ENCODE measurements around the gene CD47.

The CD47 gene

DNA sequence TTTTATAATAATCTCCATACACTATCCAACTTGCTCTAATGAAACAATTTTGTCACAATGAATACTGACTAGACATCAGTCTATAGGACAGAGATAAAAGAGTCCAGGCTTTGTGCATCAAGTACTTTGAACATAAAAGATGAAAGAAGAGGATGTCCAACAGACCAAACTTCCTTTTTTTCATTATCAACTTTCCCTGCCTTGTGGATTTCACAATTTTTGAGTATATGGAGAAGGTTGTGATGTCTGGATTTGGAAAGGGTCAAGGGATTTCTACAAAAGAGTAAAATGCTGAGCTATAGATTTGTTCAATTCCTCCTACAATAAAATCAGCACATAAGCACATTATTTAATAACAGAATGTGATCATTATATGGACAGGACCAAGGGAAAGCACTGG lies 25.7 kb downstream of the CD47 start:
- H3K4me3 ChIP-seq (ENCODE audit: low read length) = no peak overlapping the region
- TF ChIP-seq ZNF274 (IDR thresholded peaks at IDR 0.05; ENCODE audit: low read depth, low read length) = no peak

DNA sequence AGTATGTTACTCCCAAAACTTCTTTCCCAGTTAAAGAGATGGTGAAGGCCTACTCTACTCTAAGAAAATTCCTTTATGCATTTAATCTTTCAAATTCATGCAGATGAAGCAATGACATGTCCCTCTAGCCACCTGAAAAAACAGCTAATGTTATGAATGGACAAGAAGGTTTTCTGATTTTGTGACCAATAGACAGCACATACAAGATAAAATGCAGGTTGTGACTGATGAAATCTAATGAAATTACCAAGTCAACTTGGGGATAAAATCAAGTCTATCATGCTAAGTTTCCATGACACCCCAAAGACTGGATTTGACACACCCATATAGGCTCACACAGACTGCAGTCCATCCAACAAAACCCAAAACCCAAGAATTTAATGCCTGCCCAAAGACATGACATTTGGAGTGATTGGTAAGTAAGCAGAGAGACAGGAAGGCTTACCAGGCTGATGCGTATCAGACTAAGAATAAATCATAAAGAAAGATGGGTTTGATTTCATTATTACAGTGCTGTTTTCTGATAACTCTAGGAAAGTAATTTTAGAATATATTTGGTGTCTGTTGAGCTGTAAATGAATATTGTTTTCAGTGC lies 26.4 kb downstream of the CD47 start:
- no peak overlapping the region for H3K4me3 ChIP-seq (ENCODE audit: low read length)
- TF ChIP-seq ZNF274 (IDR thresholded peaks at IDR 0.05; ENCODE audit: low read depth, low read length) = no peak

DNA sequence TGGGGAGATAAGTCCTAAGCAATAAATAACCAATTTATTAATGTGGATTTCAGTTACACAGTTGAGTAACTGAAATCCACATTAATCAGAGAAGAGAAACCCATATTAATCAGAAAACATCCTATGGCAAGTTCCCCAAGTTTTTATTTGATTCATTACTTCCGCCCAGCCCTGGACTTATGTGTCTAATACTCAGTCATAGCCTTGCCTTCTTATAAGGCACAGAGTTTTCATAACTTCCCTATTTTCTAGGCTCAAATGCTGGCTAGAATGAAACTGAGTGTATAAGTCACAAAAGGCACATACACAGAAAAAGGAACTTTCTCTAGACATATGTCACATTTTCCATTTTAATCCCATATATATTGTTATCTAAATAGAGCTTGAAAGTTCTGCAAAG lies 28.8 kb downstream of the CD47 start:
- no peak overlapping the region for H3K4me3 ChIP-seq (ENCODE audit: low read length)
- TF ChIP-seq ZNF274 (IDR thresholded peaks at IDR 0.05; ENCODE audit: low read depth, low read length) = no peak

DNA sequence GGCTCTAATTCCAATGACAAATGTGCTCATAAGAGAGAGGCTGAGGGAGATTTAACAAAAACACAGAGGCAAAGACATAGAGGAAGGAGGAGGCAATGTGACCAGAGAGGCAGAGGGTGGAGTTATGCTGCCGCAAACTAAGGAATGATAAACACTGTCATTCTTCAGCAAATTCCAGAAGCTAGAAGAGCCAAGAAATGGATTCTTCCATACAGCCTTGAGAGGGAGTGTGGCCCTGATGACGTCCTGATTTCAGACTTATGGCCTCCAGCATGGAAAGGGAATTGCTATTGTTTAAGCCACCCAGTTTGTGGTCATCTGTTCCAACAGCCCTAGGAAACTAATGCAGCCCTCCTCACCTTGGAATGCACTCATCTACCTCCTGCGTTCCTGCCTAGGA lies 30.5 kb downstream of the CD47 start:
- no peak overlapping the region for H3K4me3 ChIP-seq (ENCODE audit: low read length)
- TF ChIP-seq ZNF274 (IDR thresholded peaks at IDR 0.05; ENCODE audit: low read depth, low read length) = no peak

DNA sequence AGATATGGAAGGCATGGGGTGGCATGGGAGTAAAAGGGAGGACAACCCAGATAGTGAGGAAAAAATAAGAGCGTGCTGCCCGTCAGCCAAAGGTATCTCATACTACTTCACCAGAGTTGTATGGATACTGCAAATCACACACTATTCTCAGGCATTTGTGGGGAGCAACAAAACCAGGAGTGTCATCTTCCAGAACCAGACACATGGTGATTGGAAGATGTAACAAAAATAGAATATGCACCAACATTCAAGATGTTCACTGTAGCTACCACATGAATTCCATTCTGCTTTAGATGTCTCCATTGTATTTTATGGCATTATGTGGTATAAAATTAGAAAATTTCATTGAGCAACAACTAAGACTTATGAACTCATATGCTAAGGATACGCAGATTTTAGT lies 34.9 kb downstream of the CD47 start:
- TF ChIP-seq ZNF274 (IDR thresholded peaks at IDR 0.05; ENCODE audit: low read depth, low read length) = no peak
- no peak overlapping the region for H3K4me3 ChIP-seq (ENCODE audit: low read length)

DNA sequence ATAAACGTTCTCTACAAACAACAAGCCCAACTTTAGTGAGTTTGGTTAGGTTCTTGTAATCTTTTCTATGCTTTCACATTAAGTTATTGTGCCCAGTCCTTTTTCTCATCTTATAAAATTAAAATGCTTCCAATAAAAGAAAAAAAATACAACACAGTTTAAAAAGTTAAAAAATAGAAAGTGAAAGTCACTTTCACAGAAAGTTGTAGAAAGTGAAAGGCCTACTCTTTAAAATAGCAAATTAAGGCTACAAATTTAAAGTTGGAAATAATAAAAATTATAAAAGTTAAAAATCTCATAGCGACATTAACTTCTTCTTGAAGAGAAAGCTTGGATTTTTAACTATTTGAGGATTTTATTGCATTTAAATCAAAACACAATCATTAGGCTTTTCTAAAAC lies 35.9 kb downstream of the CD47 start:
- H3K4me3 ChIP-seq (ENCODE audit: low read length) = no peak overlapping the region
- TF ChIP-seq ZNF274 (IDR thresholded peaks at IDR 0.05; ENCODE audit: low read depth, low read length) = no peak

GRCh38 chr3:108053483-108053882 lies 37.3 kb downstream of the CD47 start:
- H3K4me3 ChIP-seq (ENCODE audit: low read length) = no peak overlapping the region
- no peak for TF ChIP-seq ZNF274 (IDR thresholded peaks at IDR 0.05; ENCODE audit: low read depth, low read length)

DNA sequence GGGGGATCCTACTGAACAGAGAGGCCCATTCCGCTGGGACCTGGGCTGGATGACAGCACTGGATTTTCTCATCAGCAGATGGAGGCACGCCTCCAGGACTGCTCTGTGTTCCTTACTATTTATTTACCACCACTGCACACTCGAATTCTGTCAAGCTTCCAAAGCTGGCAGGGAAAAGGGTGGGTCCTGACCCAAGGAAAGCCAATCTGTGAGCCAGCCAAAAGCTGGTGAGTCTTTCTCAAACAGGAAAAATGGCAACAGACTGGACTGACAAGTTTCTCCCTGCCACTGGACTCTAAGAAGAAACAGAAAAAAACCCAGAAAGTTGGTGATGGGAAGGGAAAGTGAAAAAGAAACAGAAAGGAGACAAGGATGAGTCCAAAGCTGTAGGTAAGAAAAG lies 37.8 kb downstream of the CD47 start:
- TF ChIP-seq ZNF274 (IDR thresholded peaks at IDR 0.05; ENCODE audit: low read depth, low read length) = no peak
- H3K4me3 ChIP-seq (ENCODE audit: low read length) = no peak overlapping the region

GRCh38 chr3:108051005-108051404 lies 39.8 kb downstream of the CD47 start:
- H3K4me3 ChIP-seq (ENCODE audit: low read length) = no peak overlapping the region
- no peak for TF ChIP-seq ZNF274 (IDR thresholded peaks at IDR 0.05; ENCODE audit: low read depth, low read length)

GRCh38 chr3:108047987-108048386 lies 42.8 kb downstream of the CD47 start:
- no peak for TF ChIP-seq ZNF274 (IDR thresholded peaks at IDR 0.05; ENCODE audit: low read depth, low read length)
- H3K4me3 ChIP-seq (ENCODE audit: low read length) = no peak overlapping the region

DNA sequence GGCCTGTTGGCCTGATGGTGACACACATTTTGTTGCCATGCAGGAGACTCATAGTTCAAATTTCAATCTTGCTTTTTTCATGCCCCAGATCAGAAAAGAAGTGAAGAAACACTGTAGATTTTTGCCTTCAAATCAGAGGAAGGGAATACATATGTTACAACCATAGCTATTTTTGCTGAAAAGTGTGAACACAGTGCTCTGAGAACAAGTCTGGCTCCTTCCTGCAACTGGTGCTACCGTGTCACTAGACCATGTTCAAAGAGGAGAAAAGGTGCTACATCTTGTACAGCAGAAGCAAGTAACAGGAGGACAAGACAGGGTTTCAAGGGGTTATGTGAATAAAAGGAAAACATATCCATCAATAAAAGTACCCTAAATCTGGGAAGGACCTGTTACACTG lies 44.6 kb downstream of the CD47 start:
- TF ChIP-seq ZNF274 (IDR thresholded peaks at IDR 0.05; ENCODE audit: low read depth, low read length) = no peak
- H3K4me3 ChIP-seq (ENCODE audit: low read length) = no peak overlapping the region

- H3K4me3 ChIP-seq (ENCODE audit: low read length) = no peak overlapping the region
- no peak for TF ChIP-seq ZNF274 (IDR thresholded peaks at IDR 0.05; ENCODE audit: low read depth, low read length)
Measured at GRCh38 chr3:108044699-108045098, 46.1 kb downstream of the CD47 start.

DNA sequence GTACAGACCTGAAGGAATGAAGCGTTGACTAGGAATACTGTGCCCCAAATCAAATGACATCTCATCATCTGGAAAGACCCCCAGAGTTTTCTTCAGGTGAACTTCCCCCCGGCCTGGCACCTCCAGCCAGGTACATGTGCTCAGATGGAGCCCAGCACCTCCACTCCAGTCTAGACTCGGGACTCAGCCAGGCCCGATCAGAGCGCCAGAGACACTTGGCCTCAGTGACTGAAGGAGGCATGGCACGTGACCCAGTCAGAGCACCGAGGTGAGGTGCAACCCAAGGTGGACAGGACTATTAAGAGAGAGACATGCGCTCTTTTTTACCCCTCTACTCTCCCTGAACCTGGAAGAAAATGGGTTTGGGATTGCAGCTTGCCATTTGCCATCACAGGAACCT lies 48.5 kb downstream of the CD47 start:
- no peak overlapping the region for H3K4me3 ChIP-seq (ENCODE audit: low read length)
- no peak for TF ChIP-seq ZNF274 (IDR thresholded peaks at IDR 0.05; ENCODE audit: low read depth, low read length)

DNA sequence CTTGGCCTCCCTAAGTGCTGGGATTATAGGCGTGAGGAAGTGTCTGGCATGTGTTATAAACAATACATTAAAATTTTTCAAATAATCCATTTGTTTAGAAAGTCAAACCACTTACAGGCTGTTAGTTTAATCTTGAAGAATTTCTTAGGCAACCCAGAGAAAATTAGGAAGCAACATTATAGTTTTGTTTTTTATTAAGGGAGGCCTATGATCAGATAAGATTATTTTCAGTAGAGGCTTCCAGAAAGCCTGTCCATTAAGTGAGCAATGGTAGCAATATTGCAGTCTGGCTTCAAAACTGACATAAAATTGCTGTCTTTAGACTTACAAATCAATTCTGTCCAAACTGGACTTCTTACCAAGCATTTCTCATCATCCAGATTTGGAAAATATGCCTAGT lies 49.6 kb downstream of the CD47 start:
- TF ChIP-seq ZNF274 (IDR thresholded peaks at IDR 0.05; ENCODE audit: low read depth, low read length) = no peak
- H3K4me3 ChIP-seq (ENCODE audit: low read length) = no peak overlapping the region

GRCh38 chr3:108037770-108038169 lies 53.1 kb downstream of the CD47 start:
- no peak overlapping the region for H3K4me3 ChIP-seq (ENCODE audit: low read length)
- TF ChIP-seq ZNF274 (IDR thresholded peaks at IDR 0.05; ENCODE audit: low read depth, low read length) = no peak

- no peak overlapping the region for H3K4me3 ChIP-seq (ENCODE audit: low read length)
- no peak for TF ChIP-seq ZNF274 (IDR thresholded peaks at IDR 0.05; ENCODE audit: low read depth, low read length)
Measured at GRCh38 chr3:108036984-108037741, 53.7 kb downstream of the CD47 start.

Data from GM08714 (cell line).